ENCODE data around the gene MYO7A.

Gene MYO7A

GRCh38 chr11:77203901-77204753, 76.1 kb downstream of the MYO7A start:
- no peak for TF ChIP-seq ZFX (IDR thresholded peaks at IDR 0.05; ENCODE audit: borderline replicate concordance)
- TF ChIP-seq CTCF (IDR thresholded peaks at IDR 0.05): no peak

DNA sequence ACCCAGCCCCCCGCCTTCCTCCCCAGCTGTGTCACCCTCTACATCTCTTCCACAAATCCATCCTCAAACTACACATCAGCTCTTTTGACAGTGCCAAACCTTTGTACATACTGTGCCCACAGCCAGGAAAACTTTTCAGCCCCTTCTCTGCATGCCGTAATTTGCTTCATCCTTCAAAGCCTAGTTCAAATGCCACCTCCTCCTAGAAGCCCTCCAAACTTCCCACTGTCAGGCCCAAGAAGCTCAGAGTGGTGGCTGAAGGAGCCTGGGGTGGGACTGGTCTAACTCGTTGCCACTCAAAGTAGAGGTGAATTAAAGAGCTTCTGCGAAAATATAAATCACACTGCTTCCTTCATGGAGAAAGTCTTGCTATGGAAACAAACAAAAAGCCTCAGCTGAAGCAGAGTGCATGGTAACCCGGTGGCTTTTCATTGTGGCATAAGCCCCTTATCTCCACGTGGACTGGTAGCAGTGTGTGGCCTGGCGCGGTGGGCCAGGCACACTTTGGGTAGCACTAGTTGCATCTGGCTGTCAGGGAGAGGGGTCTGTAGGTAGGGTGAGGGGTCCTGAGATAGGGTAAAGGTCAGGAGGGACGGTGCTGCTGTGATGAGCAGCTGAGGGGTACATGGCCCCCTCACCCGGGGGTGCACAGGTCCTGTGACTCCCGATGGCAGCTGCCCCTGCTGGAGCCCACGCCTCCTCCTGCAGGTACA, 76.9 kb downstream of the MYO7A start:
- no peak overlapping the region for H3K27ac ChIP-seq
- TF ChIP-seq ZFX (IDR thresholded peaks at IDR 0.05; ENCODE audit: borderline replicate concordance) (no peak), CTCF (IDR thresholded peaks at IDR 0.05) (no peak)

More at GRCh38 chr11:77203901-77204753, 76.1 kb downstream of the MYO7A start:
- no peak overlapping the region for H3K27ac ChIP-seq

- no peak overlapping the region for H3K27ac ChIP-seq
- TF ChIP-seq CTCF (IDR thresholded peaks at IDR 0.05) (no peak), ZFX (IDR thresholded peaks at IDR 0.05; ENCODE audit: borderline replicate concordance) (no peak)
Measured at GRCh38 chr11:77205467-77206263, 77.6 kb downstream of the MYO7A start.

DNA sequence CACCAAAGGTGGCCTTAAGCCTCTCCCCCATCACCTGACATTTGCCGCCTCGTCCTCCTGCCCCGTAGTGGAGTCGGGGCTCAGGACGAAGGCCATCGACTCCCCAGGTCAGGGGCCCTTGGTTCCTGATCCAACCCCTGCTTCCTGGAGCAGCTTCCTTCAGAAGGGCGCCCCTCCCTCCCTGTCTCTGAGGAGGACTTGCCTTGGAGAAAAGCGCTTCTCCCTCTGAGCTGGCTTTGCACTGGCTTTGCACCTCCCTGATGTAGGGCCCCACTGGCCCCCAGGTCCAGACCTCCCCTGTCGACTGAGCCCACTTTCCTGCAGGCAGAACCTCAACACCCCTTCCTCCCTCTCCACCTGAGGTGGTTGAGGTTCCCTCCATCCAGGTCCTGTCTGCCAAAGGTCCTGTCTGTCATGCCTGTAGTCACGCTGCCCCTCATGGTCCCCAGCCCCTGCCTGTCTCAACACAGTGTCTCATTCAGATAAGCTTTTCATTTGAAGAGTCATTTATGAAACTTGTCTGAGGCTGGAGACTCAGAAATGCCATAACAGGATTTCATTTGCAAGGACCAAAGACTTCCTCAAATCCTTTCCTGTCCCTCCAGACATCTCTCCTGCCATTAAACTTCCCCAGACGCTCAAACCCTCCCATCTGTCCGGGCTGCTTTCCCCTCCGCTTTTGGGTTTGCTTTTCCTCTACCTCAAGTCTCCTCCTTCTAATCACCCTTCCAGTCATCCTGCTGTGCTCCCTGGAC, 78.4 kb downstream of the MYO7A start:
- TF ChIP-seq CTCF (IDR thresholded peaks at IDR 0.05): no peak
- no peak for TF ChIP-seq ZFX (IDR thresholded peaks at IDR 0.05; ENCODE audit: borderline replicate concordance)
- no peak overlapping the region for H3K27ac ChIP-seq

GRCh38 chr11:77207019-77207485, 79.0 kb downstream of the MYO7A start:
- TF ChIP-seq ZFX (IDR thresholded peaks at IDR 0.05; ENCODE audit: borderline replicate concordance) (no peak), CTCF (IDR thresholded peaks at IDR 0.05) (no peak)
- no peak overlapping the region for H3K27ac ChIP-seq

- TF ChIP-seq CTCF (IDR thresholded peaks at IDR 0.05) (no peak), ZFX (IDR thresholded peaks at IDR 0.05; ENCODE audit: borderline replicate concordance) (no peak)
- no peak overlapping the region for H3K27ac ChIP-seq
Measured at GRCh38 chr11:77207618-77208313, 79.7 kb downstream of the MYO7A start.
